Islet of Langerhans (tissue), 1 donor: ENCODE data around the gene ANKRD49.

Experiments
- FAIRE-seq: peaks from one replicate; lab custom pipeline; 2011; peaks lifted over from hg19 to GRCh38; lab: Jason Lieb, UNC

ANKRD49 gene

GRCh38 chr11:94544646-94545263 is 51.0 kb downstream of the ANKRD49 start:
- FAIRE-seq, result no peak

- FAIRE-seq, result no peak
Measured at GRCh38 chr11:94545264-94546161, 51.7 kb downstream of the ANKRD49 start.

DNA sequence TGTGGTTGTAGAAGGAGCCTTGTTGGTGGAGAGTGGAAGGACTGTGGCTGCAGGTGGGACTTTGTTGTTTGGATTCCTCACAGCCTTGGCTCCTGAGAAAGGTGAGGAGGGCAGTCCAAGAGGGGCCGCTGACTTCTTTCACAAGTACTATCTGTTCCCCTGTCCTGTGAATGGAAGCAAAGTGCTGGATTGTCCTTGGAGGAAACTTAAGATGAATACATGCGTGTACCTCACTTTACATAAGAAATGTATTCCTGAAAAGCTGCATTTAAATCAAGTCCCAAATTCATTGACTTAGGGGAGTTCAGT is 52.3 kb downstream of the ANKRD49 start:
- no peak for FAIRE-seq

DNA sequence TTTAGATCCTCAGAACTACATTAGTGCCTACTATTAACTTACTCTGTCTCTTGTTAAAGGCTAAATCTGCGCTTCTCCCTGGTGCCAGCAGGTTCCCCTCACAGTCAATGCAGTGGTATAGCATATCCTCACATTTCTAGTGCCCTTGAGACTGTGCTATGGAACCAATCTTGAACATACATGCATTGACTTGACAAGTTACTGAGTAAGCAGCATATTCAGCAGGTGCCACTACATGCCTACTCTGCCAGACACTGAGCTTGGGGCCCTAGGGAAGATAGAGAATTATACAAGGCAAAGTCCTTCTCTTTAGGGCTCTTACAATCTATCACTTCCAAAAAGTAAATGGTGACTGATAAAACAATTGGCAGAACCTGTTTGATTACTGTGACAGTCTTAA is 53.1 kb downstream of the ANKRD49 start:
- no peak for FAIRE-seq

DNA sequence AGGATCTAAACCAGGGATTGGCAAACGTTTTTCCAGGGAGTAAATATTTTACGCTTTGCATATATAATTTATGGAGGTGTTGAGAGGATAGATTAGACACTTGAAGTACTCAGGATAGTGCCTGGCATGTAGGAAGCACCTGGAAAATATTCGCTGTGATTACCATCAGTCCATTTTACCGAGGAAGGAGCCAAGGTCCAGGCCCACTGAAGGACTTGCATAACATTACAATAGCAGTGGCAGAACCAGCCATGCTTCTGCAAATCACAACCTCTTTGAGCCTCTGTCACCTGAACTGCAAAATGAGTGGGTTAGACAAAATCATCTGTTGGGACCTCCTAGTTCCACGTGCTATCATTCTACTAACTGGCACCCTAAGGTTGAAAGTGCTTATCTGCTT is 55.4 kb downstream of the ANKRD49 start:
- no peak for FAIRE-seq
